ENCODE measurements around the gene ACVR1. TPM values are rescaled to one million over a fixed set of nuclear protein-coding genes. Genes with fewer than 3 reads are reported as not detected.

ACVR1 gene
- total and polyA plus RNA-seq, 2 of the 13 experiments (the other 11 are each of a cell fraction or from before 2014, with no cell fraction given), result 2.3 to 5.4 TPM

- TF ChIP-seq ZNF331 (CRISPR knock-in tag; IDR thresholded peaks at IDR 0.05) (peak; percentile 61; the same call in 1 of the 2 replicates), TFAP4 (IDR thresholded peaks at IDR 0.05; ENCODE audit: borderline replicate concordance, low read depth) (peak; percentile 82; the same call in 1 of the 2 replicates), LBX2 (CRISPR knock-in tag; IDR thresholded peaks at IDR 0.05; ENCODE audit: borderline replicate concordance) (no peak), ATF2 (CRISPR knock-in tag; IDR thresholded peaks at IDR 0.05) (peak; percentile 60; the same call in 1 of the 2 replicates), FOXK1 (CRISPR knock-in tag; IDR thresholded peaks at IDR 0.05; ENCODE audit: borderline replicate concordance, low read depth) (peak; percentile 61; the same call in 1 of the 2 replicates), ONECUT2 (CRISPR knock-in tag; IDR thresholded peaks at IDR 0.05) (peak; percentile 95), HMGXB4 (CRISPR knock-in tag; IDR thresholded peaks at IDR 0.05; ENCODE audit: borderline replicate concordance in 1 of 2, low read depth in 1 of 2) (peak; percentile 47 to 62; a peak in 2 of 4 replicates), ZFP82 (CRISPR knock-in tag; IDR thresholded peaks at IDR 0.05; ENCODE audit: borderline replicate concordance) (0 out of 2 replicates have a peak, but pooled peaks have one; percentile 42), RARA (CRISPR knock-in tag; IDR thresholded peaks at IDR 0.05) (peak; percentile 77), ZFX (CRISPR knock-in tag; IDR thresholded peaks at IDR 0.05; ENCODE audit: low read depth) (0 out of 2 replicates have a peak, but pooled peaks have one; percentile 30), KAT2B (IDR thresholded peaks at IDR 0.05; ENCODE audit: borderline replicate concordance, low read depth, low read length) (peak; percentile 64), ZNF772 (CRISPR knock-in tag; IDR thresholded peaks at IDR 0.05) (no peak), SMARCC2 (IDR thresholded peaks at IDR 0.05) (0 out of 2 replicates have a peak, but pooled peaks have one; percentile 9), CREB1 (IDR thresholded peaks at IDR 0.05) (peak; percentile 39; the same call in 1 of the 2 replicates), CREB1 (CRISPR knock-in tag; IDR thresholded peaks at IDR 0.05) (peak; percentile 16; the same call in 1 of the 2 replicates), CC2D1A (CRISPR knock-in tag; IDR thresholded peaks at IDR 0.05) (no peak), EP300 (IDR thresholded peaks at IDR 0.05; ENCODE audit: low read depth in 2 of 2, low read length in 2 of 2) (peak in 1 of 2 experiments; percentile 75; a peak in 2 of 4 replicates), EP300 (CRISPR knock-in tag; IDR thresholded peaks at IDR 0.05; ENCODE audit: borderline replicate concordance) (peak; percentile 77), DDIT3 (CRISPR knock-in tag; IDR thresholded peaks at IDR 0.05) (no peak), ZNF782 (CRISPR knock-in tag; IDR thresholded peaks at IDR 0.05; ENCODE audit: borderline replicate concordance) (no peak), FOXP1 (IDR thresholded peaks at IDR 0.05) (no peak), FOXP1 (CRISPR knock-in tag; IDR thresholded peaks at IDR 0.05) (peak; percentile 51; the same call in 1 of the 2 replicates), KDM1A (CRISPR knock-in tag; IDR thresholded peaks at IDR 0.05) (0 out of 2 replicates have a peak, but pooled peaks have one; percentile 15), ZBTB26 (CRISPR knock-in tag; IDR thresholded peaks at IDR 0.05; ENCODE audit: borderline replicate concordance) (no peak)
Observed at GRCh38 chr2:157838442-157839161, 37.5 kb downstream of the ACVR1 start (continued).
